Measurements from ENCODE around the gene KIAA1671. TPM values are rescaled to one million over a fixed set of nuclear protein-coding genes. Genes with fewer than 3 reads are reported as not detected.
A peak's percentile ranks its signal among the peaks of the same experiment; 100 is the strongest.
"Not testable (repeated sequence)": the region's sequence is repeated elsewhere in the genome, so short reads cannot be mapped to it uniquely, and the experiment has no call there.

Gene KIAA1671
- total RNA-seq, 1 donor from 2014 or later, result 62.1 TPM

GRCh38 chr22:25202290-25202921 lies 249.9 kb downstream of the KIAA1671 start:
- no peaks in the 10 kb centered on the region for H3K9me3 Mint-ChIP-seq (ENCODE audit: low read depth)
- H3K27me3 Mint-ChIP-seq, result no peaks in the 10 kb centered on the region
- H3K4me3 Mint-ChIP-seq (ENCODE audit: low read depth), result no peak overlapping the region
- peaks cover 5% of the 10 kb centered on the region for H3K36me3 Mint-ChIP-seq (ENCODE audit: insufficient read depth)
- TF ChIP-seq, protein P1, sequence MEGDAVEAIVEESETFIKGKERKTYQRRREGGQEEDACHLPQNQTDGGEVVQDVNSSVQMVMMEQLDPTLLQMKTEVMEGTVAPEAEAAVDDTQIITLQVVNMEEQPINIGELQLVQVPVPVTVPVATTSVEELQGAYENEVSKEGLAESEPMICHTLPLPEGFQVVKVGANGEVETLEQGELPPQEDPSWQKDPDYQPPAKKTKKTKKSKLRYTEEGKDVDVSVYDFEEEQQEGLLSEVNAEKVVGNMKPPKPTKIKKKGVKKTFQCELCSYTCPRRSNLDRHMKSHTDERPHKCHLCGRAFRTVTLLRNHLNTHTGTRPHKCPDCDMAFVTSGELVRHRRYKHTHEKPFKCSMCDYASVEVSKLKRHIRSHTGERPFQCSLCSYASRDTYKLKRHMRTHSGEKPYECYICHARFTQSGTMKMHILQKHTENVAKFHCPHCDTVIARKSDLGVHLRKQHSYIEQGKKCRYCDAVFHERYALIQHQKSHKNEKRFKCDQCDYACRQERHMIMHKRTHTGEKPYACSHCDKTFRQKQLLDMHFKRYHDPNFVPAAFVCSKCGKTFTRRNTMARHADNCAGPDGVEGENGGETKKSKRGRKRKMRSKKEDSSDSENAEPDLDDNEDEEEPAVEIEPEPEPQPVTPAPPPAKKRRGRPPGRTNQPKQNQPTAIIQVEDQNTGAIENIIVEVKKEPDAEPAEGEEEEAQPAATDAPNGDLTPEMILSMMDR (IDR thresholded peaks at IDR 0.05; ENCODE audit: unreplicated experiment), result peak; percentile 93
- peak; percentile 62 for DNase-seq (ENCODE audit: low spot score, unreplicated experiment)
- peak overlapping the region; percentile 16 for H3K27ac Mint-ChIP-seq
- H3K4me1 Mint-ChIP-seq (ENCODE audit: low read depth), result no peaks in the 10 kb centered on the region

DNA sequence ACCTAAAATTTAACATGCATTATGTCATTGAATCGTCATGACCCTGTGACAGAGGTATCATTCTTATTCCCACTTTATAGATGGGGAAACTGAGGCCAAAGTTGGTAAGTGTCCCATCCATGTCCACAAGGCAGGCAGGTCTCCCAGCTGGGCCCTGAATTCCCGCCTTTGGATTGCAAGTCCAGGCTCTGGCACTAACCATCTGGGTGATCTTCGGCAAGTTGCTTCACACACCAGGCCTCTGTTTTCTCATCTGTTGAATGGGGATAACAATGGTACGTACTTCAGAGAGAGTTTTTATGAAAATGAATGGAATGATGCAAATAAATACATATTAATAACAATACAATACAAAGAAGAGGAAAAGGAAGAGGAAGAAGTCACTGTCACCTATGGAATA lies 250.6 kb downstream of the KIAA1671 start:
- Mint-ChIP-seq H3K4me3 (ENCODE audit: low read depth) (no peak overlapping the region), H3K4me1 (ENCODE audit: low read depth) (no peaks in the 10 kb centered on the region)
- TF ChIP-seq, protein P1 (IDR thresholded peaks at IDR 0.05; ENCODE audit: unreplicated experiment), result no peak

DNA sequence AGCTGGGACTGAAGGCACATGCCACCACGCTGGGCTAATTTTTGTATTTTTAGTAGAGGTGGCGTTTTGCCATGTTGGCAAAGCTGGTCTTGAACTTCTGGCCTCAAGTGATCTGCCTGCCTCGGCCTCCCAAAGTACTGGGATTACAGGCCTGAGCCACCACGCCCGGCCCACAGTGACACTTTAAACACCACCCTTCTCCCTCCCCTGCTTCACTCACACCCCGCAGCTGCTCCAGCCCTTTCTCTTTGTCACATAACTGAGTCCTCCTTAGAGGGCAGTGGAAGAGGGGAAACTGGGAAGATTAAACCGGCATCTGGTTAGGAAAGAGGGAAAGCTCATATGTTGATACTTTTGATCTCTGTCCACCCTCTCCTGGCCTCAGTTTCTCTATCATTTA lies 252.0 kb downstream of the KIAA1671 start:
- H3K27ac Mint-ChIP-seq; H3K4me3 Mint-ChIP-seq (ENCODE audit: low read depth); H3K9me3 Mint-ChIP-seq (ENCODE audit: low read depth); DNase-seq (ENCODE audit: low spot score, unreplicated experiment); H3K27me3 Mint-ChIP-seq; H3K36me3 Mint-ChIP-seq (ENCODE audit: insufficient read depth); H3K4me1 Mint-ChIP-seq (ENCODE audit: low read depth): not testable (repeated sequence)

More for the DNA sequence above, 250.6 kb downstream of the KIAA1671 start:
- Mint-ChIP-seq H3K36me3 (ENCODE audit: insufficient read depth) (peaks cover 5% of the 10 kb centered on the region), H3K27me3 (no peaks in the 10 kb centered on the region), H3K9me3 (ENCODE audit: low read depth) (no peaks in the 10 kb centered on the region), H3K27ac (no peak overlapping the region)
- DNase-seq (ENCODE audit: low spot score, unreplicated experiment), result no peak

DNA sequence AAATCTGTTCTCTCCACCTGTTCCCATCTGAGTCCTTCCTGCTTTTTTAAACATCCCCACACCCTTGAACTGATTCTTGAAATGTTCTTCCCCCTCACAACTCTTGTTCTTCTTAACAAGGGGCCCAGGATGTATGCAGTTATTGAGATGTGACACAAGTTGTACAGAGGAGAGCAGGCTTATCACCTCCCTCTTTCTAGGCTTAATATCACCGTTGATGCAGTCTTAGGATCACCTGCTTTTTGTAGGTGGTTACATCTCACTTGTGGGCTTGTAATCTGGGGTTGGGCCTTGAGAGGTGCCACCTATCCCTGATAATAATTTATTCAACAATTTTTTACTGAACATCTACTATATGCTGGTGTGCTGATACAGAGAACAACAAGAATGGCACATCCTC lies 253.3 kb downstream of the KIAA1671 start:
- H3K27ac Mint-ChIP-seq, result no peak overlapping the region
- H3K4me3 Mint-ChIP-seq (ENCODE audit: low read depth), result no peak overlapping the region
- no peaks in the 10 kb centered on the region for H3K9me3 Mint-ChIP-seq (ENCODE audit: low read depth)
- TF ChIP-seq, protein P1 (IDR thresholded peaks at IDR 0.05; ENCODE audit: unreplicated experiment), result no peak
- peaks cover 5% of the 10 kb centered on the region for H3K36me3 Mint-ChIP-seq (ENCODE audit: insufficient read depth)
- no peaks in the 10 kb centered on the region for H3K4me1 Mint-ChIP-seq (ENCODE audit: low read depth)
- no peak for DNase-seq (ENCODE audit: low spot score, unreplicated experiment)
- H3K27me3 Mint-ChIP-seq, result no peaks in the 10 kb centered on the region

GRCh38 chr22:25206998-25207397 lies 254.5 kb downstream of the KIAA1671 start:
- peaks cover 5% of the 10 kb centered on the region for H3K36me3 Mint-ChIP-seq (ENCODE audit: insufficient read depth)
- DNase-seq (ENCODE audit: low spot score, unreplicated experiment), result no peak
- no peak overlapping the region for H3K27ac Mint-ChIP-seq
- TF ChIP-seq, protein P1 (IDR thresholded peaks at IDR 0.05; ENCODE audit: unreplicated experiment), result no peak
- H3K4me3 Mint-ChIP-seq (ENCODE audit: low read depth), result no peak overlapping the region
- no peaks in the 10 kb centered on the region for H3K4me1 Mint-ChIP-seq (ENCODE audit: low read depth)
- H3K9me3 Mint-ChIP-seq (ENCODE audit: low read depth), result no peaks in the 10 kb centered on the region
- no peaks in the 10 kb centered on the region for H3K27me3 Mint-ChIP-seq

DNA sequence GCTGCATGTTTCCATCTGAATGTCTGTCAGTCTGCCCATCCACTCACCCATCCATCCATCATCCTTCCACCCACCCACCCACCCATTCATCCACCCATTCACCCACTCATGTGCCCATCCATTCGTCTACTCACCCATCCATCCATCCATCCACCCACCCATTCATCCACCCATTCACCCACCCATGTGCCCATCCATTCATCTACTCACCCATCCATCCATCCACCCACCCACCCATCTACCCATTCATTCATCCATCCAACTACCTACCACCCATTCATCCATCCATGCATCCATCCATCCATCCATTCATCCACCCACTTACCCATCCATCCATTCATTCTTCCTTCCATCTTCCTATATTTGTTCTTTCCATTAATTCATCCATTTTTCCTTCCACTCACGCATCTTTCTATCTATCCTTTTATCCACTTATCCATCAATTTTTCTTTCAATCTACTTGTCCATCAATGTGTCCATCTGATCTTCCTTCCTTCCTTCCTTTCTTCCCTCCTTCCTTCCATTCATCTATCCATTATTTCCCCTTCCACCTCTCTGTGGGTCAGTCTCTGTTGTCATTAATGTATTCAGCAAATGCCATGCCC lies 255.1 kb downstream of the KIAA1671 start:
- DNase-seq (ENCODE audit: low spot score, unreplicated experiment), result no peak
- Mint-ChIP-seq H3K36me3 (ENCODE audit: insufficient read depth) (peaks cover 5% of the 10 kb centered on the region), H3K27ac (no peak overlapping the region), H3K4me3 (ENCODE audit: low read depth) (no peak overlapping the region), H3K4me1 (ENCODE audit: low read depth) (no peaks in the 10 kb centered on the region), H3K9me3 (ENCODE audit: low read depth) (no peaks in the 10 kb centered on the region), H3K27me3 (no peaks in the 10 kb centered on the region)
- TF ChIP-seq, protein P1 (IDR thresholded peaks at IDR 0.05; ENCODE audit: unreplicated experiment), result no peak
